Retinal pigment epithelial cell (primary cell): ENCODE data around the gene SLC9A9.

Source experiments
- DNase-seq: peaks from one replicate; pipeline ENCODE4 v3.0.0-alpha.2; 2010; ENCODE audit warnings: low read depth
- H3K4me3 ChIP-seq: 2 replicates; pipeline ENCODE4 v1.5.1; 2011; ENCODE audit warnings: mild to moderate bottlenecking, low read length, control low read depth, moderate library complexity
- TF ChIP-seq, protein P1 (sequence below): conservative IDR thresholded peaks from 2 replicates; pipeline ENCODE4 v1.5.1; 2011; ENCODE audit warnings: low read depth, low read length, control low read depth, inconsistent platforms

The SLC9A9 gene

GRCh38 chr3:143565951-143566350 is 282.3 kb downstream of the SLC9A9 start:
- H3K4me3 ChIP-seq: no peak overlapping the region
- TF ChIP-seq, protein P1, sequence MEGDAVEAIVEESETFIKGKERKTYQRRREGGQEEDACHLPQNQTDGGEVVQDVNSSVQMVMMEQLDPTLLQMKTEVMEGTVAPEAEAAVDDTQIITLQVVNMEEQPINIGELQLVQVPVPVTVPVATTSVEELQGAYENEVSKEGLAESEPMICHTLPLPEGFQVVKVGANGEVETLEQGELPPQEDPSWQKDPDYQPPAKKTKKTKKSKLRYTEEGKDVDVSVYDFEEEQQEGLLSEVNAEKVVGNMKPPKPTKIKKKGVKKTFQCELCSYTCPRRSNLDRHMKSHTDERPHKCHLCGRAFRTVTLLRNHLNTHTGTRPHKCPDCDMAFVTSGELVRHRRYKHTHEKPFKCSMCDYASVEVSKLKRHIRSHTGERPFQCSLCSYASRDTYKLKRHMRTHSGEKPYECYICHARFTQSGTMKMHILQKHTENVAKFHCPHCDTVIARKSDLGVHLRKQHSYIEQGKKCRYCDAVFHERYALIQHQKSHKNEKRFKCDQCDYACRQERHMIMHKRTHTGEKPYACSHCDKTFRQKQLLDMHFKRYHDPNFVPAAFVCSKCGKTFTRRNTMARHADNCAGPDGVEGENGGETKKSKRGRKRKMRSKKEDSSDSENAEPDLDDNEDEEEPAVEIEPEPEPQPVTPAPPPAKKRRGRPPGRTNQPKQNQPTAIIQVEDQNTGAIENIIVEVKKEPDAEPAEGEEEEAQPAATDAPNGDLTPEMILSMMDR: no peak
- DNase-seq: no peak

- TF ChIP-seq, protein P1: no peak
- H3K4me3 ChIP-seq: no peak overlapping the region
- no peak for DNase-seq
Measured at GRCh38 chr3:143563786-143564185, 284.5 kb downstream of the SLC9A9 start.

- TF ChIP-seq, protein P1: no peak
- H3K4me3 ChIP-seq: no peak overlapping the region
Measured at GRCh38 chr3:143562789-143563188, 285.5 kb downstream of the SLC9A9 start.

DNA sequence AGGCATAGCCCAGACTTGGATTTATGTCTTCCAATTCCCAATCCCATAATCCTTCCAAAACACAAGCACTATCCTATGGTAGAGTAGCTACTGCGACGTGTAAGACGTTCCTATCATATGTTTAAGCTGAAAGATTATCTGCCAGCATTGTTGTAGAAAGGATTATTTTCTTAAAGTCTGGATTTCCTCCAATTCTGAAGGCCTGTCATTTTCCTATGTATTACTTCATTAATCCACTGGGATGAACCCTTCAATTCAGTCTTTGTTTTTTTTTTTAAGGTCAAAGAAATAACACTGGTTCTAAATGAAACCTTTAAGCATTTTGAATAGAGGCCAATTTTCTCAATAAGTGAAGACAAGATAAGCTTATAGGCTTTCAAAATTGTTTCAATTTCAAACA is 289.0 kb downstream of the SLC9A9 start:
- TF ChIP-seq, protein P1: no peak
- no peak overlapping the region for H3K4me3 ChIP-seq
- DNase-seq: peak; percentile 13

More at GRCh38 chr3:143562789-143563188, 285.5 kb downstream of the SLC9A9 start:
- DNase-seq: no peak

GRCh38 chr3:143552851-143553250 is 295.4 kb downstream of the SLC9A9 start:
- TF ChIP-seq, protein P1: no peak
- no peak for DNase-seq
- H3K4me3 ChIP-seq: no peak overlapping the region

DNA sequence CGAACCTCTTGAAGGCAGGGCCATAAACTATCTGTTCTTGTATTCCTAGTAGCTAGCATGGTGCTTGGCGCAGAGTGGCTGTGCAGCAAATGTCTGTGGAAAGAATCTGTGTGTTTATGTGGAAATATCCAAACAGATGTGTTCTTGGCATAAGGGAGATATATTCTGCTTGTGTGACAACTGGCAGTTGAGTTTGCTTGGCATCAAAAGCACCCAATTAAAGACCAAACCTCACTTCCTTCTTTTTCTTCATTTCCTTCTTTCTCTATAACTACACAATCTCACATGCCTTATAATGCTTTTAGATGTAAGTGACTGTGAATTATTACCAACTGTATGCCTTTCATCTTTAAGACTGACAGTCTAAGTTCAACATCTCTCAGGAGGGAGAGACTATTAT is 296.5 kb downstream of the SLC9A9 start:
- no peak overlapping the region for H3K4me3 ChIP-seq
- no peak for DNase-seq
- TF ChIP-seq, protein P1: no peak

DNA sequence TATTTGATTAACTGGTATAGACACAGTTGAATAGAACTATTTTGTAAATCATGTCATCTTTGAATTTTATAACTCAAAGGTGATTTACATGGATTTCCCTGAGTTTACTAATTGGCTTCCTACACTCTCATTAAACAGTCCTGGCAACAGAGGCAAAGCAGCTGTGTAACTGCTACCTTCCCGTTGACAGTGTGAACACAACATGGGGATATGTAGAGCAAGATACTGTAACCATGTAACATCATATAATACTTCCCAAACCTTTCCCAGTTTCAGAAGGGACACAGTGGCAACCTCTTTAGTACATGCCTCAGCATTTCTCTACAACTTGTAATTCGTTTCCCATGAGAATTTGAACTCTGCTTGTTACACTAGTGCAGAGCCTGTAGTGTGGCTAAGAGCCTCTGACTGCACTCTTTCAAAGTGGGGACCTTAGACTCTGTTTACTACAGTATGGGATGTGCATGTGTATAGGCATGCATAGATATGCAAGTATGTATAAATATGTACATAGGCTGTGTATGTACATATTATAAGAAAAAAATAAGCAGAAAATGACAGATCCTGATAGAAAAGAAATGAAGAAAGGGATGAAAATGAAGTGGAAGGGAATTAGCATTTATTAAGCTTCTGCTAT is 299.3 kb downstream of the SLC9A9 start:
- TF ChIP-seq, protein P1: no peak
- no peak overlapping the region for H3K4me3 ChIP-seq
- DNase-seq: no peak
